CD4-positive, alpha-beta memory T cell (primary cell): ENCODE data around the gene CILP2. TPM values are rescaled to one million over a fixed set of nuclear protein-coding genes. Genes with fewer than 3 reads are reported as not detected.

Experiments
- CTCF ChIA-PET: fragments of 350-600 bp; sonication (Branson Sonifier 250); formaldehyde crosslinking; loops from one replicate; lab custom pipeline; 2021; ENCODE audit warnings: inconsistent platforms; ENCODE audit not compliant: partially characterized antibody; lab: Charles Lee
- POLR2A ChIA-PET: fragments of 350-600 bp; sonication (Branson Sonifier 250); formaldehyde crosslinking; loops from one replicate; lab custom pipeline; 2021; ENCODE audit not compliant: partially characterized antibody; lab: Charles Lee
- DNase-seq, 5 donors: peaks; one replicate each; pipeline versions ENCODE4 v3.0.0 to v3.0.0-alpha.2; 2020 to 2022; ENCODE audit warnings: mixed read lengths in 1 of 5
- H3K27ac ChIP-seq: one replicate; pipeline ENCODE4 v1.7.0; 2013; ENCODE audit warnings: low read depth, low read length
- H3K27me3 ChIP-seq: 2 replicates; pipeline ENCODE4 v1.7.0; 2013; ENCODE audit warnings: mild to moderate bottlenecking, low read length, moderate library complexity; ENCODE audit not compliant: insufficient read depth
- H3K36me3 ChIP-seq: 2 replicates; pipeline ENCODE4 v1.7.0; 2013; ENCODE audit warnings: mild to moderate bottlenecking, low read length, moderate library complexity; ENCODE audit not compliant: insufficient read depth
- H3K4me1 ChIP-seq: 2 replicates; pipeline ENCODE4 v1.7.0; 2013; ENCODE audit warnings: mild to moderate bottlenecking, low read length, moderate library complexity; ENCODE audit not compliant: insufficient read depth
- H3K4me3 ChIP-seq, 2 donors: one replicate each; pipeline ENCODE4 v1.7.0; 2013; ENCODE audit warnings: low read length in 2 of 2, mild to moderate bottlenecking in 1 of 2
- H3K9me3 ChIP-seq, 2 donors: one replicate each; pipeline ENCODE4 v1.7.0; 2013; ENCODE audit warnings: low read length in 2 of 2, control low read depth in 1 of 2; ENCODE audit not compliant: control insufficient read depth in 1 of 2
- H3K27ac Mint-ChIP-seq, 7 donors: one replicate each; pipeline ENCODE4 v1.8.0; 2020 to 2021; ENCODE audit warnings: mixed read lengths in 7 of 7, mild to moderate bottlenecking in 6 of 7, inconsistent platforms in 3 of 7, moderate library complexity in 3 of 7
- H3K27me3 Mint-ChIP-seq, 2 donors: one replicate each; pipeline ENCODE4 v1.8.0; 2020 to 2021; ENCODE audit warnings: mixed read lengths in 2 of 2
- H3K36me3 Mint-ChIP-seq, 2 donors: one replicate each; pipeline ENCODE4 v1.8.0; 2020 to 2021; ENCODE audit warnings: mixed read lengths in 2 of 2, inconsistent platforms in 1 of 2, mild to moderate bottlenecking in 1 of 2
- H3K4me1 Mint-ChIP-seq, 4 donors: one replicate each; pipeline ENCODE4 v1.8.0; 2020 to 2021; ENCODE audit warnings: mixed read lengths in 4 of 4, mild to moderate bottlenecking in 1 of 4
- H3K4me3 Mint-ChIP-seq, 8 donors: one replicate each; pipeline ENCODE4 v1.8.0; 2020 to 2021; ENCODE audit warnings: mixed read lengths in 8 of 8, mild to moderate bottlenecking in 7 of 8, moderate library complexity in 6 of 8, inconsistent platforms in 3 of 8
- H3K9me3 Mint-ChIP-seq, 8 donors: one replicate each; pipeline ENCODE4 v1.8.0; 2020 to 2021; ENCODE audit warnings: mixed read lengths in 8 of 8, mild to moderate bottlenecking in 5 of 8, inconsistent platforms in 3 of 8, moderate library complexity in 1 of 8
- intact Hi-C: fragments of 100-400 bp; cut with micrococcal nuclease; formaldehyde crosslinking; loops from one replicate; pipeline ENCODE4 v1.15.1; 2023
- polyA plus RNA-seq, 2 donors: library from polyadenylated mRNA; unstranded; fragments of 300-500 nt; fragmentation: Illumina TruSeq; gene quantifications; one replicate each; pipeline ENCODE4 v1.2.3, GENCODE V29; 2021
- total RNA-seq, 2 experiments: library from RNA; stranded (reverse); gene quantifications; one replicate each; pipeline ENCODE4 v1.2.3, GENCODE V29; 2021

Gene CILP2
- total and polyA plus RNA-seq, 4 experiments from 2014 or later: 0.09 to 0.14 TPM; not detected in 2

GRCh38 chr19:19584356-19584755, 46.3 kb downstream of the CILP2 start:
- Histone ChIP-seq H3K4me3 (no peak overlapping the region), H3K9me3 (no peaks in the 10 kb centered on the region), H3K36me3 (no peaks in the 10 kb centered on the region), H3K4me1 (peaks cover 24% of the 10 kb centered on the region), H3K27me3 (no peaks in the 10 kb centered on the region), H3K27ac (no peak overlapping the region)
- H3K4me1 Mint-ChIP-seq: peaks cover 20 to 37% (median 25%) of the 10 kb centered on the region in 4 donors
- peaks cover 10 to 16% of the 10 kb centered on the region in 2 donors for H3K36me3 Mint-ChIP-seq
- intact Hi-C loops: no loop called here
- H3K4me3 Mint-ChIP-seq: no peak overlapping the region
- no peak for DNase-seq
- peaks cover 0 to 1% (median 0%) of the 10 kb centered on the region in 8 donors for H3K9me3 Mint-ChIP-seq
- no peaks in the 10 kb centered on the region for H3K27me3 Mint-ChIP-seq
- peak overlapping the region in 2 of 7 donors; percentile 19 to 36 for H3K27ac Mint-ChIP-seq
- ChIA-PET POLR2A (interaction anchor here (0.9 to 1.2 kb wide), 2 partner anchors 14 to 29 kb away, joined by 3 to 4 read pairs; no protein-coding TSS in a partner anchor), CTCF (interaction anchor here (6.2 kb wide), 1 partner anchor 31 kb away, joined by 31 read pairs; no protein-coding TSS in a partner anchor)

DNA sequence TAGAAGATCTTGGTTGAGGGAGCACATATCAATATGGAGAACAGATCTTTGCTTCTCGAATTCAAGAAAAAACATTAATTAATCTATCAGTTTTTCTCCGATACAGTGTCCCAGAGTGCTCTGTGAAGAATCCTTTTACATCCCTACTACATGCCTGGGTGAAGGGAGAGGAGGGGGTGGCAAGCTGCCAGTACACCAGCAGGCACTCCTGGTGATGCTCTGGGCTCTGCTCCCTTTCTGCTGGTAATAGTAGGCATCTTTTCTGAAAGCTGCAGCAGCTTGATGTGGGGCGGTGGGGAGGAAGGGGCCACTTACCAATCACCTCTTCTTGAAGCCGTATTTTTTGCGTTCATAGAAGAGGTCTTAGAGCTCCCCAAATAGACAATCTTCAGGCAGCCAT, 49.7 kb downstream of the CILP2 start:
- no peaks in the 10 kb centered on the region for H3K27me3 Mint-ChIP-seq

GRCh38 chr19:19588546-19588945, 50.5 kb downstream of the CILP2 start:
- Mint-ChIP-seq H3K9me3 (no peaks in the 10 kb centered on the region), H3K4me1 (peaks cover 26 to 55% (median 43%) of the 10 kb centered on the region in 4 donors), H3K27ac (peak overlapping the region; percentile 70 to 98 (median 85)), H3K27me3 (no peaks in the 10 kb centered on the region), H3K4me3 (peak overlapping the region in 5 of 8 donors; percentile 5 to 65 (median 52)), H3K36me3 (peaks cover 14 to 26% of the 10 kb centered on the region in 2 donors)
- Histone ChIP-seq H3K9me3 (no peaks in the 10 kb centered on the region), H3K27me3 (no peaks in the 10 kb centered on the region), H3K27ac (peak overlapping the region; percentile 16), H3K4me1 (peaks cover 56% of the 10 kb centered on the region), H3K4me3 (no peak overlapping the region), H3K36me3 (peaks cover 5% of the 10 kb centered on the region)
- POLR2A ChIA-PET: interaction anchor here (0.8 to 7.4 kb wide), 4 partner anchors 12 to 49 kb away, joined by 3 to 63 read pairs (median 12); partner anchors contain the start of gene PBX4
- DNase-seq: no peak
- intact Hi-C loops: no loop called here
- CTCF ChIA-PET: interaction anchor here (1.0 to 4.5 kb wide), 4 partner anchors 17 to 34 kb away, joined by 3 to 22 read pairs (median 3); no protein-coding TSS in a partner anchor

More for the DNA sequence above, 49.7 kb downstream of the CILP2 start:
- Mint-ChIP-seq H3K27ac (peak overlapping the region in 5 of 7 donors; percentile 10 to 98 (median 75)), H3K36me3 (peaks cover 14 to 21% of the 10 kb centered on the region in 2 donors), H3K4me1 (peaks cover 26 to 48% (median 40%) of the 10 kb centered on the region in 4 donors), H3K4me3 (peak overlapping the region in 2 of 8 donors; percentile 6 to 43), H3K9me3 (no peaks in the 10 kb centered on the region)
- Histone ChIP-seq H3K36me3 (no peaks in the 10 kb centered on the region), H3K9me3 (no peaks in the 10 kb centered on the region), H3K27me3 (no peaks in the 10 kb centered on the region), H3K4me1 (peaks cover 51% of the 10 kb centered on the region), H3K4me3 (no peak overlapping the region), H3K27ac (no peak overlapping the region)
- ChIA-PET POLR2A (interaction anchor here (0.9 to 7.4 kb wide), 2 partner anchors 13 to 23 kb away, joined by 3 to 63 read pairs; no protein-coding TSS in a partner anchor), CTCF (interaction anchor here (0.7 to 1.1 kb wide), 4 partner anchors 18 to 54 kb away, joined by 3 read pairs; no protein-coding TSS in a partner anchor)
- DNase-seq: no peak
- intact Hi-C loops: no loop called here

DNA sequence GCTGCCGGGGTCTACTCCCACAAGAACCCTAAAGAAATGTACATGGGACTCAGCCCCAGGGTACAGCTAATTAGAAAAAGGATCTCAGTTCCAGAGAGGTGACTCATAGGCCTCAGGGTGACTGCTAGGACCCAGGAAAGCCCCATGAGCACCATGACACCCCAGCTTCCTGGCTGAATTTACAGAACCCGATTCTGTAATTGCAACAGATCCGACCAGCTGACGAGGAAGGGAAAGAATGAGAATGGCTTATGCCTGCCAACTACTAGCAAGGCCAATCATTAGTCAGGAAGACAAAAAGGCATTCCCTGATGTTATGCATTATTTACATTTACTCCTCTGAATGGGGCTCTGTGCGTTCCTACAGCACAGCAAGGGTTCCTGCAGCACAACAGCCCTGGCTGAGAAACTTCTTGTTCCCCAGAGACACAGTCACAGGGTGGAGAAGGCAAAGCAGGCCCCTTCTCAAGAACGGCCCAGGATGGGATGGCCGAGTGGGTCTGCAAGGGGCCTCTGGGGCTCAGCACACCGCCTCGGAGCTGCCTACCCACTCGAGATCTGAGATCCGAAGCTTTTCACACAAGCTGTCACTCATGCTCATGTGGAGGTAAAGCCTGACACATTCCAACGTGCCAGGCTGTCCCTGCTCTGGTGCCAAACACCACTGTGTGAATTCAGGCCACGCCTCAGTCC, 53.2 kb downstream of the CILP2 start:
- CTCF ChIA-PET: interaction anchor here (0.7 to 4.5 kb wide), 8 partner anchors 9 to 59 kb away, joined by 3 to 22 read pairs (median 4); no protein-coding TSS in a partner anchor
- Mint-ChIP-seq H3K36me3 (peaks cover 14 to 30% of the 10 kb centered on the region in 2 donors), H3K4me1 (peaks cover 30 to 74% (median 52%) of the 10 kb centered on the region in 4 donors), H3K4me3 (peak overlapping the region in 7 of 8 donors; percentile 28 to 88 (median 62)), H3K9me3 (no peaks in the 10 kb centered on the region), H3K27ac (peak overlapping the region; percentile 92 to 98 (median 96)), H3K27me3 (no peaks in the 10 kb centered on the region)
- Histone ChIP-seq H3K4me1 (peaks cover 71% of the 10 kb centered on the region), H3K27me3 (no peaks in the 10 kb centered on the region), H3K9me3 (no peaks in the 10 kb centered on the region), H3K4me3 (no peak overlapping the region), H3K27ac (peak overlapping the region; percentile 90), H3K36me3 (peaks cover 5% of the 10 kb centered on the region)
- POLR2A ChIA-PET: interaction anchor here (0.9 to 7.4 kb wide), 14 partner anchors 9 to 86 kb away, joined by 3 to 63 read pairs (median 5); partner anchors contain the start of genes GMIP, LPAR2, PBX4 and ZNF101
- intact Hi-C loops: loop anchor here (2.0 kb wide), 1 partner anchor 16 kb away; no protein-coding TSS in a partner anchor
- DNase-seq: peak; percentile 63 to 96 (median 69)

GRCh38 chr19:19592690-19593089, 54.6 kb downstream of the CILP2 start:
- H3K4me1 ChIP-seq: peaks cover 84% of the 10 kb centered on the region
- peaks cover 0 to 2% (median 0%) of the 10 kb centered on the region in 8 donors for H3K9me3 Mint-ChIP-seq
- POLR2A ChIA-PET: interaction anchor here (2.2 to 7.4 kb wide), 3 partner anchors 8 to 77 kb away, joined by 13 to 63 read pairs (median 27); partner anchors contain the start of gene ZNF101

DNA sequence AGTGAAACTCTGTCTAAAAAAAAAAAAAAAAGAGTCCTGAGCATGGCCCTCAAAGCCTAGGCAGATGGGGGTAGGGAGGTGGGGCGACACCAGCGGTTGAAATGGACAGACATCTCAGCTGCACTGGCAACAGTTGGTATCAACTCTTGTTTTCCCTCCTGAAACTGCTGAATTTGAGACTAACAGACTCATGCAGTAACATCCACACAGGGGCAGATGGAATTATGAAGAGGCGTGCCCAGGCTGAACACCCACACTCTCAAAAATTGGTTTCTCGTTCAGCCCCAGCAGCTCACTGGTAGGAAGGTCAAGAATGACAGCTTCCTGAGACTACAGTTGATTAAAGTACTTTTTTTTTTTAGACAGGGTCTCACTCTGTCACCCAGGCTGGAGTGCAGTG, 56.3 kb downstream of the CILP2 start:
- Mint-ChIP-seq H3K4me1 (peaks cover 43 to 86% (median 61%) of the 10 kb centered on the region in 4 donors), H3K27me3 (no peaks in the 10 kb centered on the region), H3K4me3 (peak overlapping the region in 1 of 8 donors; percentile 57), H3K36me3 (peaks cover 13 to 48% of the 10 kb centered on the region in 2 donors), H3K27ac (peak overlapping the region in 6 of 7 donors; percentile 37 to 93 (median 79)), H3K9me3 (peaks cover 0 to 2% (median 0%) of the 10 kb centered on the region in 8 donors)
- intact Hi-C loops: no loop called here
- DNase-seq: peak in 1 of 5 donors; percentile 24
- no peaks in the 10 kb centered on the region for H3K9me3 ChIP-seq
- CTCF ChIA-PET: no interaction called here
- no peaks in the 10 kb centered on the region for H3K27me3 ChIP-seq
- no peak overlapping the region for H3K4me3 ChIP-seq
- POLR2A ChIA-PET: interaction anchor here (1.2 to 1.4 kb wide), 2 partner anchors 12 to 18 kb away, joined by 3 to 5 read pairs; no protein-coding TSS in a partner anchor
- peaks cover 5% of the 10 kb centered on the region for H3K36me3 ChIP-seq
- peaks cover 83% of the 10 kb centered on the region for H3K4me1 ChIP-seq
- no peak overlapping the region for H3K27ac ChIP-seq

More at GRCh38 chr19:19592690-19593089, 54.6 kb downstream of the CILP2 start:
- Mint-ChIP-seq H3K36me3 (peaks cover 16 to 39% of the 10 kb centered on the region in 2 donors), H3K27me3 (no peaks in the 10 kb centered on the region), H3K27ac (peak overlapping the region; percentile 75 to 98 (median 95)), H3K4me1 (peaks cover 38 to 84% (median 61%) of the 10 kb centered on the region in 4 donors), H3K4me3 (peak overlapping the region in 1 of 8 donors; percentile 21)
- Histone ChIP-seq H3K36me3 (peaks cover 5% of the 10 kb centered on the region), H3K27me3 (no peaks in the 10 kb centered on the region), H3K27ac (peak overlapping the region; percentile 90), H3K4me3 (no peak overlapping the region), H3K9me3 (no peaks in the 10 kb centered on the region)
- DNase-seq: peak in 1 of 5 donors; percentile 24
- CTCF ChIA-PET: interaction anchor here (2.0 to 4.5 kb wide), 2 partner anchors 13 to 61 kb away, joined by 10 to 22 read pairs; no protein-coding TSS in a partner anchor
- intact Hi-C loops: no loop called here
